Measurements from ENCODE around the gene PDE2A.

The PDE2A gene

DNA sequence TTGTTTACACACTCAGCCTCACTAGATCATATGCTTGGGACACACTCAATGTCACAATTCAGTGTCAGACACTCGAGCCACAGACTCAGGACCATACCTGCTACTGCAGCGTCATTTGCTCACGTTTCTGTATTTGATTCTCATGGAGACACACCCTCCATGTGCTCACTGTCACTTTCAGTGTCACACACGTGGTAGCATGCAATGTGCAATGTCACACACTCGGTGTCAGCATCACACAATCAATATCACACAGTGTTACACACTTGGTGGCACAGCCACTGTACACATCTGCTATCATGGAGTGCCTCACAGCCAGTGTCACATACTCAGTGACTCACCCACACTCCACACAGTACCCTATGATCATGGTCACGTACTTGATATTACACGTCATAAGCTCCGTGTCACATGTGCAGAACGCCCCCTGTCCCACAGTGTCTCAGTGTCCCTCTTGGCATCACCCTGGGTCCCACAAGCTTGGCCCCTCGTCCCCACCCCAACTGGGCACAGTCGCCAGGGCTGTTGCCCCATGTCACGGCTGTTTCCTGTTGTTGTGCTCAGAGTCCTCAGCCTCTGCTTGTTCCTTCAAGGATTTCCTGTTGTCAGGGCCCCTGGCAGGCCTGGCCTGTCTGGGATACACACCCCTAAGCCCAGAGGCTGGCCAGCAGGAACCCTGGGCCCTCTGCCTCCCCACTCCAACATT lies 49.6 kb downstream of the PDE2A start:
- TF ChIP-seq, protein P1, sequence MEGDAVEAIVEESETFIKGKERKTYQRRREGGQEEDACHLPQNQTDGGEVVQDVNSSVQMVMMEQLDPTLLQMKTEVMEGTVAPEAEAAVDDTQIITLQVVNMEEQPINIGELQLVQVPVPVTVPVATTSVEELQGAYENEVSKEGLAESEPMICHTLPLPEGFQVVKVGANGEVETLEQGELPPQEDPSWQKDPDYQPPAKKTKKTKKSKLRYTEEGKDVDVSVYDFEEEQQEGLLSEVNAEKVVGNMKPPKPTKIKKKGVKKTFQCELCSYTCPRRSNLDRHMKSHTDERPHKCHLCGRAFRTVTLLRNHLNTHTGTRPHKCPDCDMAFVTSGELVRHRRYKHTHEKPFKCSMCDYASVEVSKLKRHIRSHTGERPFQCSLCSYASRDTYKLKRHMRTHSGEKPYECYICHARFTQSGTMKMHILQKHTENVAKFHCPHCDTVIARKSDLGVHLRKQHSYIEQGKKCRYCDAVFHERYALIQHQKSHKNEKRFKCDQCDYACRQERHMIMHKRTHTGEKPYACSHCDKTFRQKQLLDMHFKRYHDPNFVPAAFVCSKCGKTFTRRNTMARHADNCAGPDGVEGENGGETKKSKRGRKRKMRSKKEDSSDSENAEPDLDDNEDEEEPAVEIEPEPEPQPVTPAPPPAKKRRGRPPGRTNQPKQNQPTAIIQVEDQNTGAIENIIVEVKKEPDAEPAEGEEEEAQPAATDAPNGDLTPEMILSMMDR (IDR thresholded peaks at IDR 0.05) = no peak
- Histone ChIP-seq H3K36me3 (ENCODE audit: control insufficient read depth, insufficient read depth, low read length) (no peaks in the 10 kb centered on the region), H3K27ac (no peak overlapping the region), H3K4me3 (ENCODE audit: low read depth, low read length) (no peak overlapping the region), H3K9ac (no peak overlapping the region), H3K9me3 (ENCODE audit: control insufficient read depth, low read length) (no peaks in the 10 kb centered on the region), H3K27me3 (ENCODE audit: control insufficient read depth, insufficient read depth, low read length) (no peaks in the 10 kb centered on the region), H3K79me2 (no peaks in the 10 kb centered on the region), H3K4me2 (ENCODE audit: low read length) (no peak overlapping the region), H2AFZ (no peak overlapping the region), H3K4me1 (no peaks in the 10 kb centered on the region)

DNA sequence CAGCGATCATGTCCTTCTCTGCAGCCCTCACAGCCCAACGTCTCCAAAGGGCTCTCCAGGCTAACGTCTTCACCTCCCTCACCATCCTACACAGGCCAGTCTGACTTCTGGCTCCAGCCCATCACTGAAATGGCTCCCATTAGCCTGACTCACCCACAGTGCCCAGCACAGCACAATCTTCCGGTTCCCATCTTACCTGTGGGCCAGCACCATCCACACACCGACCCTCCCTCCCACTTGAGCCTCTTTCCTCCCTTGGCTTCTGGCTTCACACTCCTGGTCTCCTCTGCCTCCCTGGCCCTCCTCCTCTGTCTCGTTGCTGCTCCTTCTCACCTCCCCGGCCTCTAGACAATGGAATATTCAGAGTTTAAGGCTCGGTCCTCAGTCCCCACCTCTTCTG lies 51.2 kb downstream of the PDE2A start:
- Histone ChIP-seq H3K27me3 (ENCODE audit: control insufficient read depth, insufficient read depth, low read length) (no peaks in the 10 kb centered on the region), H3K36me3 (ENCODE audit: control insufficient read depth, insufficient read depth, low read length) (no peaks in the 10 kb centered on the region), H3K4me1 (no peaks in the 10 kb centered on the region), H3K79me2 (no peaks in the 10 kb centered on the region), H3K27ac (no peak overlapping the region), H3K4me3 (ENCODE audit: low read depth, low read length) (no peak overlapping the region), H3K9me3 (ENCODE audit: control insufficient read depth, low read length) (no peaks in the 10 kb centered on the region), H3K4me2 (ENCODE audit: low read length) (no peak overlapping the region), H3K9ac (no peak overlapping the region), H2AFZ (no peak overlapping the region)
- TF ChIP-seq, protein P1 (IDR thresholded peaks at IDR 0.05) = no peak

DNA sequence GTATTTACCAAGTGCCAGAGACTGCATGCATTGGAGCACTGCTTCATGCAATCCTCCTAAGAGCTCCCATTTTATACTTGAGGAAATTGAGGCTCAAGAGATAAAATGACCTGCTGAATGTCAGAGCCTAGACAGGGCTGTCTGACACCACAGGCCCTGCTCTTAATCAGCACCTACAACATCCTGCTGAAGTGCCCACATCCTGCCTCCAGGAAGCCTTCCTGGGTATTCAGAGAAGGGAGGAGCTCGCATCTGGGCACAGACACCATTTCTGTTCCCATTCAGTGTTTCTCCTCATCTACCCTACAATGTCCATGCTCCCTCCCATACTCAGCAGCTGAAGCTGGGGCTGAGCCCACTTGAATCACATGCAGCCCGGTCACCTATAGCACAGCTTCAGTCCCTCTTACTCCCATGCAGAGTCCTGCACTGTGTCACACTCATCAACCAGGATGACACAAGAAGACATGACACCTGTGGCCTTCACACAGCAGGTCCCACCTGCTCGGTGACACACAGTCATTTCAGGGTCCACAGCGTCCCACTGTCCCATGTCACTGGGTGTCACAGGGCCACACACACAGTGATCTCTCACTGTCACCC lies 53.1 kb downstream of the PDE2A start:
- no peak overlapping the region for H3K4me3 ChIP-seq (ENCODE audit: low read depth, low read length)
- TF ChIP-seq, protein P1 (IDR thresholded peaks at IDR 0.05) = no peak
- no peaks in the 10 kb centered on the region for H3K36me3 ChIP-seq (ENCODE audit: control insufficient read depth, insufficient read depth, low read length)
- H3K4me1 ChIP-seq = no peaks in the 10 kb centered on the region
- H3K9ac ChIP-seq = no peak overlapping the region
- no peaks in the 10 kb centered on the region for H3K27me3 ChIP-seq (ENCODE audit: control insufficient read depth, insufficient read depth, low read length)
- H3K27ac ChIP-seq = no peak overlapping the region
- H3K79me2 ChIP-seq = no peaks in the 10 kb centered on the region
- no peak overlapping the region for H2AFZ ChIP-seq
- H3K9me3 ChIP-seq (ENCODE audit: control insufficient read depth, low read length) = no peaks in the 10 kb centered on the region
- H3K4me2 ChIP-seq (ENCODE audit: low read length) = no peak overlapping the region

DNA sequence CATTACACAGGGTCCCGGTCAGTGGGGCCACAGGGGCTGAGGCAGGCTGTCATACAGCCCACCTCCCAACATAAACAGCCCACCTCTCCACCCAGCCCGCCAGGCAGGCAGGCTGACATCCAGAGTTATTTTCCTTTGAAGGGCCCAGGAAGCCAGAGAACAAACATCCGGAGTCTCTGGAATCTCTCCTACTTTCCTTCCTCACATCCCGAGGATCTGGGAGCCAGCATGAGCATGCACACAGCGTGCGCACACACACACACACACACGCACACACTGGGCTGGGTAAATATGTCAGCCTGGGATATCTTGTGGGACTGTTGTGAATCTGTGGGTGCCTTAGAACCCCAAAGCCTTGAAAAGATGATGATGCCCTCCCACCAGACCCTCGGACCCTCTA lies 55.4 kb downstream of the PDE2A start:
- Histone ChIP-seq H3K4me2 (ENCODE audit: low read length) (no peak overlapping the region), H3K36me3 (ENCODE audit: control insufficient read depth, insufficient read depth, low read length) (no peaks in the 10 kb centered on the region), H2AFZ (no peak overlapping the region), H3K9me3 (ENCODE audit: control insufficient read depth, low read length) (no peaks in the 10 kb centered on the region), H3K27ac (no peak overlapping the region), H3K27me3 (ENCODE audit: control insufficient read depth, insufficient read depth, low read length) (no peaks in the 10 kb centered on the region), H3K9ac (no peak overlapping the region), H3K4me3 (ENCODE audit: low read depth, low read length) (no peak overlapping the region), H3K4me1 (no peaks in the 10 kb centered on the region), H3K79me2 (no peaks in the 10 kb centered on the region)
- TF ChIP-seq, protein P1 (IDR thresholded peaks at IDR 0.05) = no peak
